Heart right ventricle (tissue), 16 donors: ENCODE results near the gene ATP6AP1. TPM values are rescaled to one million over a fixed set of nuclear protein-coding genes. Genes with fewer than 3 reads are reported as not detected.

Source experiments
- ATAC-seq, 8 donors: fragments of 200-7000 bp; cut with Tn5 transposase; one replicate each; pipeline ENCODE4 v1.9.1; 2020; ENCODE audit warnings: mild to moderate bottlenecking in 8 of 8, moderate library complexity in 8 of 8, moderate number of reproducible peaks in 1 of 8
- DNase-seq, 2 donors: peaks; one replicate each; pipeline ENCODE4 v3.0.0-alpha.2; 2020
- H3K27ac ChIP-seq, 10 donors: fragments of 200-600 bp; sonication (generic) in 2 of 10; one replicate each; pipeline versions ENCODE4 v1.5.0 to v1.8.0; 2020 to 2022; ENCODE audit warnings: mild to moderate bottlenecking in 3 of 10
- H3K27me3 ChIP-seq, 7 donors: fragments of 200-600 bp; one replicate each; pipeline ENCODE4 v1.8.0; 2021 to 2022; ENCODE audit warnings: mild to moderate bottlenecking in 2 of 7
- H3K36me3 ChIP-seq, 9 donors: fragments of 200-600 bp; sonication (generic) in 1 of 9; one replicate each; pipeline versions ENCODE4 v1.5.0 to v1.8.0; 2020 to 2022; ENCODE audit warnings: mild to moderate bottlenecking in 2 of 9
- H3K4me1 ChIP-seq, 9 donors: fragments of 200-600 bp; sonication (generic) in 1 of 9; one replicate each; pipeline versions ENCODE4 v1.5.0 to v1.8.0; 2020 to 2022; ENCODE audit warnings: mild to moderate bottlenecking in 4 of 9
- H3K4me3 ChIP-seq, 10 donors: fragments of 200-600 bp; sonication (generic) in 2 of 10; one replicate each; pipeline versions ENCODE4 v1.5.0 to v1.8.0; 2020 to 2022; ENCODE audit warnings: mild to moderate bottlenecking in 7 of 10, moderate library complexity in 2 of 10
- H3K9me3 ChIP-seq, 11 donors: fragments of 200-600 bp in 10 of 11; sonication (generic) in 2 of 11; one replicate each; pipeline versions ENCODE4 v1.5.0 to v1.8.0; 2013 to 2022; ENCODE audit warnings: mild to moderate bottlenecking in 2 of 11, control low read depth in 1 of 11, moderate library complexity in 1 of 11
- WGBS, 2 donors: extraction: QIAGEN DNeasy Blood & Tissue Kit; methylation state at CpG; one replicate each; pipeline ENCODE4 v1.1.7; 2013; ENCODE audit warnings: inconsistent platforms in 1 of 2; 5-methylcytosine and 5-hydroxymethylcytosine counted together
- intact Hi-C, 10 donors: fragments of 100-400 bp; cut with DNase I; formaldehyde crosslinking; loops; one replicate each; pipeline versions ENCODE4 v1.11.1 to v1.14.2; 2022
- polyA plus RNA-seq, 2 donors: library from polyadenylated mRNA; stranded (reverse); fragments of 200-250 nt; gene quantifications; one replicate each; pipeline ENCODE4 v1.2.3, GENCODE V29; 2013
- total RNA-seq, 10 donors: library from RNA; stranded (reverse); fragmentation: NEBNext Ultra II Directional in 3 of 10; extraction: Animal tissue kit (Norgen Biotek cat#: 25700) in 3 of 10; gene quantifications; one replicate each; pipeline versions ENCODE4 v1.2.1 to v1.2.4, GENCODE V29; 2021 to 2023
- TF ChIP-seq, protein P1 (sequence below), 9 donors: fragments of 200-600 bp; sonication (generic) in 2 of 9; IDR thresholded peaks; one replicate each; pipeline versions ENCODE4 v1.5.0 to v1.8.0; 2021 to 2022; ENCODE audit warnings: antibody characterized with exemption in 9 of 9, mild to moderate bottlenecking in 5 of 9, moderate library complexity in 1 of 9
- donor health status: Arrhythmogenic right ventricular cardiomyopathy.
- donor health status: ischemic (EF 13 %, LVEDD 7.1; RV severe dilation, severe dysfunction).
- donor health status: healthy with polysubstance abuse.
- donor health status: DM: no; HTN: yes; CAD: no.
- donor health status: DM: no; HTN: no; CAD: no.
- donor health status: ischemic (EF 25% LVEDD 6.9; RV normal size, moderate dysfunction).
- donor health status: ischemic (EF 25% LVEDD 5.7; RV mildly dilated, moderate dysfunction).
- donor health status: healthy.
- donor health status: DM: yes; HTN: yes; CAD: no.
- donor health status: Ischemic cardiomyopathy.
- donor health status: ischemic (EF 35%, LVEDD 5.7; RV mildly dilated, moderate dysfunction).
- donor health status: nonischemic (EF 11% LVEDD 7.7; RV severe dilation, severe dysfunction).
- donor health status: DM: yes; HTN: yes; CAD: no.
- donor health status: PGD.
- donor health status: ischemic (EF 29% LVEDD 5.4; RV normal size, mild dysfunction).
- donor health status: nonischemic (EF 23%, LVEDD 6.1; RV moderate dilation, normal function).

The ATP6AP1 gene
- total and polyA plus RNA-seq, 12 donors, result 26.0 to 113 (median 90.6) TPM

DNA sequence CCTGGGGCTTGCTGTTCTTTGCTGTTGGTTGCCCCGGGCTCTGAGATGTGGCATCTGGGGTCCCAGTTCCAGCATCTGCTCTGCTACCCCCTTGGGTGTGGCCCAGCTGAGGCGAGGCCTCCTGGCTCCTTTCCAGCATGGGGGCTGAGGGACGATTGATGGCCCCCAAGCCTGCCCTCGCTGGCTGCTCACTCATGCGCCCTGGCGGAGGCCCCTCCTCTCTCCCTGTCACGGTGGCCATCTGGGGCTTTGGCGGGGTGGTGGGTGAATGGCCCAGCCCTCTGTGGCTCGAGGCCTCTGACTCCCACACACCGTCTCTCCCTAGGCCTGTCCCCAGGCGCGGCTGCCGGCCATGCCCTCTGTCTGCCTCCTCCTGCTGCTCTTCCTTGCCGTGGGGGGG is 31.4 kb downstream of the ATP6AP1 start:
- Histone ChIP-seq H3K36me3 (peaks cover 0 to 25% (median 0%) of the 10 kb centered on the region in 9 donors), H3K27ac (peak overlapping the region in 3 of 10 donors; percentile 28 to 79 (median 64)), H3K9me3 (no peaks in the 10 kb centered on the region), H3K27me3 (peaks cover 0 to 6% (median 0%) of the 10 kb centered on the region in 7 donors), H3K4me1 (peaks cover 0 to 9% (median 5%) of the 10 kb centered on the region in 9 donors), H3K4me3 (peak overlapping the region in 7 of 10 donors; percentile 5 to 71 (median 64))
- intact Hi-C loops, result loop anchor here in 1 of 10 donors (10.0 kb wide), 1 partner anchor 55 kb away; the partner anchor contains the start of gene FAM3A
- 51 to 53% methylated on average over 10 to 14 of the region's 14 CpGs for WGBS, 2 donors
- ATAC-seq, result peak in 3 of 8 donors; percentile 3 to 31 (median 22)
- DNase-seq, result no peak
- TF ChIP-seq, protein P1, sequence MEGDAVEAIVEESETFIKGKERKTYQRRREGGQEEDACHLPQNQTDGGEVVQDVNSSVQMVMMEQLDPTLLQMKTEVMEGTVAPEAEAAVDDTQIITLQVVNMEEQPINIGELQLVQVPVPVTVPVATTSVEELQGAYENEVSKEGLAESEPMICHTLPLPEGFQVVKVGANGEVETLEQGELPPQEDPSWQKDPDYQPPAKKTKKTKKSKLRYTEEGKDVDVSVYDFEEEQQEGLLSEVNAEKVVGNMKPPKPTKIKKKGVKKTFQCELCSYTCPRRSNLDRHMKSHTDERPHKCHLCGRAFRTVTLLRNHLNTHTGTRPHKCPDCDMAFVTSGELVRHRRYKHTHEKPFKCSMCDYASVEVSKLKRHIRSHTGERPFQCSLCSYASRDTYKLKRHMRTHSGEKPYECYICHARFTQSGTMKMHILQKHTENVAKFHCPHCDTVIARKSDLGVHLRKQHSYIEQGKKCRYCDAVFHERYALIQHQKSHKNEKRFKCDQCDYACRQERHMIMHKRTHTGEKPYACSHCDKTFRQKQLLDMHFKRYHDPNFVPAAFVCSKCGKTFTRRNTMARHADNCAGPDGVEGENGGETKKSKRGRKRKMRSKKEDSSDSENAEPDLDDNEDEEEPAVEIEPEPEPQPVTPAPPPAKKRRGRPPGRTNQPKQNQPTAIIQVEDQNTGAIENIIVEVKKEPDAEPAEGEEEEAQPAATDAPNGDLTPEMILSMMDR (IDR thresholded peaks at IDR 0.05), result no peak

DNA sequence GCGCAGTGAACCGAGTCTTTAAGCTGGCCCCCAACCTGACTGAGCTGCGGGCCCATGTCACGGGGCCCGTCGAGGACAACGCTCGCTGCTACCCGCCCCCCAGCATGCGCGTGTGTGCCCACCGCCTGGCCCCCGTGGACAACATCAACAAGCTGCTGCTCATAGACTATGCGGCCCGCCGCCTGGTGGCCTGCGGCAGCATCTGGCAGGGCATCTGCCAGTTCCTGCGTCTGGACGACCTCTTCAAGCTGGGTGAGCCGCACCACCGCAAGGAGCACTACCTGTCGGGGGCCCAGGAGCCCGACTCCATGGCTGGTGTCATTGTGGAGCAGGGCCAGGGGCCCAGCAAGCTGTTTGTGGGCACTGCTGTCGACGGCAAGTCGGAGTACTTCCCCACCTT is 31.8 kb downstream of the ATP6AP1 start:
- ATAC-seq, result no peak
- Histone ChIP-seq H3K36me3 (peaks cover 0 to 30% (median 0%) of the 10 kb centered on the region in 9 donors), H3K27ac (no peak overlapping the region), H3K9me3 (no peaks in the 10 kb centered on the region), H3K27me3 (peaks cover 0 to 6% (median 0%) of the 10 kb centered on the region in 7 donors), H3K4me1 (peaks cover 0 to 9% (median 5%) of the 10 kb centered on the region in 9 donors), H3K4me3 (peak overlapping the region in 1 of 10 donors; percentile 71)
- WGBS, 2 donors, result 81 to 86% methylated on average over 23 to 26 of the region's 26 CpGs
- TF ChIP-seq, protein P1 (IDR thresholded peaks at IDR 0.05), result no peak
- DNase-seq, result no peak
- intact Hi-C loops, result no loop called here

DNA sequence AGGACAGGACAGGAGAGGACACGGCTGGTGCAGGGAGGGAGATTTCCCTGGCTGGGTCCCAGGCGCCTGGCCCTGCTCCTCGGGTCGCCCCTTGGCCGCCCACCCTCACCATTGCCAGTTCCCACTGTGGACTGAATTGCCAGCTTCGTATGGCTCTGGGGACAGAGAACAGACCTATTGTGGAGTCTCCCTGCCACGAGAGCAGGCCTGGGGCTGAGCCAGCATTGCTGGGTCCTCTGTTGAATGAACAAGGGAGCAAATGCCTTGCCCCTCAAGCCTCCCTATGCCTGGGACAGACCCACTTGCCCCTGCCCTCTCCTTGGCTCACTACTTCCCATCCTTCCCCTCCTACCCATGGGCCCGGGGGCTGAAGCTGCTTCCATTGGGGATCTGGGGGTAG is 33.9 kb downstream of the ATP6AP1 start:
- peaks cover 0 to 51% (median 0%) of the 10 kb centered on the region in 9 donors for H3K36me3 ChIP-seq
- H3K4me1 ChIP-seq, result peaks cover 0 to 9% (median 5%) of the 10 kb centered on the region in 9 donors
- no peak for ATAC-seq
- no peak overlapping the region for H3K4me3 ChIP-seq
- no peak overlapping the region for H3K27ac ChIP-seq
- TF ChIP-seq, protein P1 (IDR thresholded peaks at IDR 0.05), result no peak
- H3K27me3 ChIP-seq, result peaks cover 0 to under 1% (median 0%) of the 10 kb centered on the region in 7 donors
- DNase-seq, result no peak
- WGBS, 2 donors, result 68 to 80% methylated on average over 3 to 8 of the region's 8 CpGs
- no peaks in the 10 kb centered on the region for H3K9me3 ChIP-seq
- intact Hi-C loops, result no loop called here

DNA sequence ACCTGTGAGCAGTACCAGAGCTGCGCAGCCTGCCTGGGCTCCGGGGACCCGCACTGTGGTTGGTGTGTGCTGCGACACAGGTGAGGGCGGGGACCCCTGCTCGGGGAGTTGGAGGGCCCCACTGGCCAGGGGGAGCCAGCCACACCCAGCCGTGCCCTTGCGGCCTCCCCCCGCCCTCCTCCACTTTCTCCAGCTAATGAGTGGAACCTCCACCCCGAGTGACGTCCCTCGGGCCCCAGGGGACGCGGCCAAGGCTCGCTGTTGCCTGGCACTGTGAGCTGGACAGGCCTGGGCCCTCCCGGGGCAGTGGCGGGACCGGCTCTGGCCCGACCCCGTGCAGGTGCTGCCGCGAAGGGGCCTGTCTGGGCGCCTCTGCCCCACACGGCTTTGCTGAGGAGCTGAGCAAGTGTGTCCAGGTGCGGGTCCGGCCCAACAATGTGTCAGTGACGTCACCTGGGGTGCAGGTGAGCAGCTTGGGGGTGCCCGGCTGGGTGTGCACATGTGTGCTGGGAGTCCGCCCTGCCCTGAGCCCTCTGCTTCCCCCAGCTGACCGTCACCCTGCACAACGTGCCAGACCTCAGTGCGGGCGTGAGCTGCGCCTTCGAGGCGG is 35.2 kb downstream of the ATP6AP1 start:
- Histone ChIP-seq H3K4me3 (no peak overlapping the region), H3K27ac (no peak overlapping the region), H3K4me1 (peaks cover 0 to 7% (median 5%) of the 10 kb centered on the region in 9 donors), H3K27me3 (no peaks in the 10 kb centered on the region), H3K9me3 (no peaks in the 10 kb centered on the region), H3K36me3 (peaks cover 0 to 63% (median 0%) of the 10 kb centered on the region in 9 donors)
- 91 to 92% methylated on average over 26 to 34 of the region's 36 CpGs for WGBS, 2 donors
- no peak for DNase-seq
- no peak for ATAC-seq
- TF ChIP-seq, protein P1 (IDR thresholded peaks at IDR 0.05), result no peak
- intact Hi-C loops, result no loop called here
